Stimulated activated CD4-positive, alpha-beta T cell treated with anti-CD3 and anti-CD28 coated beads, Interleukin-15, amount 100 ng/mL, for 24 hours (primary cell): ENCODE measurements around the gene EXOC6B.

ENCODE experiments used
- DNase-seq: peaks from one replicate; pipeline ENCODE4 v3.0.0-alpha.2; 2020

The EXOC6B gene

GRCh38 chr2:72338076-72338475 lies 487.8 kb downstream of the EXOC6B start:
- no peak for DNase-seq

GRCh38 chr2:72332720-72333119 lies 493.1 kb downstream of the EXOC6B start:
- no peak for DNase-seq

- DNase-seq, result no peak
Observed at GRCh38 chr2:72330652-72331051, 495.2 kb downstream of the EXOC6B start.

GRCh38 chr2:72326759-72327158 lies 499.1 kb downstream of the EXOC6B start:
- no peak for DNase-seq

- DNase-seq, result peak; percentile 26
Observed at GRCh38 chr2:72325592-72326422, 500.0 kb downstream of the EXOC6B start.

GRCh38 chr2:72316774-72317173 lies 509.1 kb downstream of the EXOC6B start:
- no peak for DNase-seq

GRCh38 chr2:72300147-72300684 lies 525.6 kb downstream of the EXOC6B start:
- DNase-seq, result no peak

GRCh38 chr2:72293620-72294019 lies 532.2 kb downstream of the EXOC6B start:
- DNase-seq, result no peak

GRCh38 chr2:72292433-72292832 lies 533.4 kb downstream of the EXOC6B start:
- DNase-seq, result no peak

GRCh38 chr2:72291059-72291458 lies 534.8 kb downstream of the EXOC6B start:
- no peak for DNase-seq

GRCh38 chr2:72289736-72290135 lies 536.1 kb downstream of the EXOC6B start:
- DNase-seq, result no peak

GRCh38 chr2:72289283-72289682 lies 536.5 kb downstream of the EXOC6B start:
- no peak for DNase-seq

GRCh38 chr2:72278046-72278445 lies 547.8 kb downstream of the EXOC6B start:
- DNase-seq, result no peak

- DNase-seq, result no peak
Observed at GRCh38 chr2:72276876-72277275, 549.0 kb downstream of the EXOC6B start.

GRCh38 chr2:72276356-72276755 lies 549.5 kb downstream of the EXOC6B start:
- DNase-seq, result no peak

- DNase-seq, result no peak
Observed at GRCh38 chr2:72275084-72275483, 550.7 kb downstream of the EXOC6B start.

GRCh38 chr2:72274380-72274797 lies 551.4 kb downstream of the EXOC6B start:
- no peak for DNase-seq

- DNase-seq, result no peak
Observed at GRCh38 chr2:72273384-72273783, 552.4 kb downstream of the EXOC6B start.

GRCh38 chr2:72271766-72272641 lies 553.8 kb downstream of the EXOC6B start:
- no peak for DNase-seq

GRCh38 chr2:72271276-72271614 lies 554.6 kb downstream of the EXOC6B start:
- no peak for DNase-seq

GRCh38 chr2:72270556-72271275 lies 555.1 kb downstream of the EXOC6B start:
- no peak for DNase-seq

GRCh38 chr2:72263776-72264060 lies 562.1 kb downstream of the EXOC6B start:
- DNase-seq, result no peak

GRCh38 chr2:72263043-72263775 lies 562.6 kb downstream of the EXOC6B start:
- no peak for DNase-seq
